Ishikawa (cell line): ENCODE data around the gene CDC20.

Experiments used
- CEBPB ChIP-seq: IDR thresholded peaks from 2 replicates; pipeline ENCODE4 v1.6.1; 2012
- CREB1 ChIP-seq: IDR thresholded peaks from 2 replicates; pipeline ENCODE4 v1.6.1; 2012; ENCODE audit warnings: low read depth
- EP300 ChIP-seq: IDR thresholded peaks from 2 replicates; pipeline ENCODE4 v1.6.1; 2012; ENCODE audit warnings: borderline replicate concordance
- RAD21 ChIP-seq: IDR thresholded peaks from 2 replicates; pipeline ENCODE4 v1.6.1; 2012; ENCODE audit warnings: low read depth
- TAF1 ChIP-seq: IDR thresholded peaks from 2 replicates; pipeline ENCODE4 v1.6.1; 2012; ENCODE audit warnings: low read depth, mild to moderate bottlenecking
- TEAD4 ChIP-seq: IDR thresholded peaks from 2 replicates; pipeline ENCODE4 v1.6.1; 2012
- USF1 ChIP-seq: IDR thresholded peaks from 2 replicates; pipeline ENCODE4 v1.6.1; 2012
- ZBTB7A ChIP-seq: IDR thresholded peaks from 2 replicates; pipeline ENCODE4 v1.6.1; 2012; ENCODE audit warnings: low read depth
- TF ChIP-seq, protein P1 (sequence below): IDR thresholded peaks from 2 replicates; pipeline ENCODE4 v1.6.1; 2012

GRCh38 chr1:43309405-43310025 lies 49.3 kb upstream of the CDC20 start:
- TF ChIP-seq, protein P1, sequence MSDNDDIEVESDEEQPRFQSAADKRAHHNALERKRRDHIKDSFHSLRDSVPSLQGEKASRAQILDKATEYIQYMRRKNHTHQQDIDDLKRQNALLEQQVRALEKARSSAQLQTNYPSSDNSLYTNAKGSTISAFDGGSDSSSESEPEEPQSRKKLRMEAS, result no peak
- TF ChIP-seq RAD21, result no peak
- no peak for TF ChIP-seq CREB1
- TF ChIP-seq TEAD4, result no peak
- TF ChIP-seq TAF1, result no peak
- no peak for TF ChIP-seq USF1
- no peak for TF ChIP-seq ZBTB7A
- no peak for TF ChIP-seq EP300
- TF ChIP-seq CEBPB, result no peak
